Left ventricle myocardium superior (tissue), 1 donor: ENCODE measurements around the gene GUCY1A2. TPM values are rescaled to one million over a fixed set of nuclear protein-coding genes. Genes with fewer than 3 reads are reported as not detected.
A peak's percentile ranks its signal among the peaks of the same experiment; 100 is the strongest.
"Not testable (repeated sequence)": the region's sequence is repeated elsewhere in the genome, so short reads cannot be mapped to it uniquely, and the experiment has no call there.

Source experiments
- ATAC-seq: fragments of 200-7000 bp; cut with Tn5 transposase; one replicate; pipeline ENCODE4 v1.9.1; 2020; ENCODE audit warnings: mild to moderate bottlenecking, moderate library complexity
- DNase-seq: peaks from one replicate; pipeline ENCODE4 v3.0.0-alpha.2; 2020
- intact Hi-C: fragments of 100-400 bp; cut with micrococcal nuclease; formaldehyde crosslinking; loops from one replicate; pipeline ENCODE4 v1.11.0; 2022
- long read RNA-seq: library from polyadenylated mRNA; unstranded; transcript quantifications from one replicate; pipeline ENCODE4 v2.0.0, GENCODE V29; 2021
- total RNA-seq: library from RNA; stranded (reverse); fragmentation: NEBNext Ultra II Directional; extraction: Animal tissue kit (Norgen Biotek cat#: 25700); gene quantifications from one replicate; pipeline ENCODE4 v1.2.1, GENCODE V29; 2021
- donor health status: DM: no; HTN: yes; CAD: no; lungs with severe emphysema.

The GUCY1A2 gene, protein sequence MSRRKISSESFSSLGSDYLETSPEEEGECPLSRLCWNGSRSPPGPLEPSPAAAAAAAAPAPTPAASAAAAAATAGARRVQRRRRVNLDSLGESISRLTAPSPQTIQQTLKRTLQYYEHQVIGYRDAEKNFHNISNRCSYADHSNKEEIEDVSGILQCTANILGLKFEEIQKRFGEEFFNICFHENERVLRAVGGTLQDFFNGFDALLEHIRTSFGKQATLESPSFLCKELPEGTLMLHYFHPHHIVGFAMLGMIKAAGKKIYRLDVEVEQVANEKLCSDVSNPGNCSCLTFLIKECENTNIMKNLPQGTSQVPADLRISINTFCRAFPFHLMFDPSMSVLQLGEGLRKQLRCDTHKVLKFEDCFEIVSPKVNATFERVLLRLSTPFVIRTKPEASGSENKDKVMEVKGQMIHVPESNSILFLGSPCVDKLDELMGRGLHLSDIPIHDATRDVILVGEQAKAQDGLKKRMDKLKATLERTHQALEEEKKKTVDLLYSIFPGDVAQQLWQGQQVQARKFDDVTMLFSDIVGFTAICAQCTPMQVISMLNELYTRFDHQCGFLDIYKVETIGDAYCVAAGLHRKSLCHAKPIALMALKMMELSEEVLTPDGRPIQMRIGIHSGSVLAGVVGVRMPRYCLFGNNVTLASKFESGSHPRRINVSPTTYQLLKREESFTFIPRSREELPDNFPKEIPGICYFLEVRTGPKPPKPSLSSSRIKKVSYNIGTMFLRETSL
- 10.9 TPM for total RNA-seq
- long read RNA-seq, full-length matches to known transcripts, result 2 of 4 reads
- long read RNA-seq, partial matches to known transcripts, result 0 of 4 reads
- long read RNA-seq, other reads (novel, unspliced or antisense), result 2 of 4 reads

DNA sequence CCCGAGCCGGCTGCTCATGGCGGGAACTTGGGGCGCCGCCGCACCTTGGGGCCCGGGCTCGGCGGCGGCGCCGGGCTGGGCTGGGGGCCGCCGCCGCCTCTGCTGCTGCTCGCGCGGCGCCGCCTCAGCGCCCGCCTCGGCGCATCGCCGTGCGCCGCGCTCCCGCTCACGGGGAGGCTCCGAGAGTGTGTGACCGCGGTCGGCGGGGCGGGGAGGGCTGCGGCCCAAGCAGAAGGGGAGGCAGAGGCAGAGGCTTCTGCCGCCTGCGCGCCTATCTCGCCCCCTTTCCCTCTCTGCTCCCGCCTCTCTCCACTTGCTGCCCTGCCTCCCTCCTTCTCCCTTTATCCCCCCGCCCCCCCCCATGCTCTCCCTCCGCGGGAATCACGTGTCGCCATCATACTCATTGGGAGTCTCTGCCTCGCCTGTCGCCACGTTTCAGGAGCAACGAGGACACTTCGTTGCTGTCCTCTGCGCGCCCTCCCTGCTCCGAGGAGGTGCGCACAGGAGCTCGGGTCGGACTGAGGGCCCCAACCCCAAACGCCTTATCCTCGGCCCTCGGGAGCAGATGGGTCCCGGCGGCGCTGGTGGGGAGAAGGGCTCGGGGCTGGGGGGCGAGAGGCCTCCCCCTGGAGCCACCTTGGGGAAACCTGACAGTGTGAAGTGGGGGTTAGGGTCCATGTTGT is at the start of gene GUCY1A2:
GUCY1A2 (minus strand) TSS at position 258 of the 683 bp plus-strand sequence. CDS start 421 bp downstream, outside the sequence.
- ATAC-seq (peak; percentile 63), DNase-seq (peak; percentile 49)
- intact Hi-C loops, result no loop called here

GRCh38 chr11:107054391-107054790 is 36.1 kb upstream of the GUCY1A2 start:
- ATAC-seq, result no peak
- no peak for DNase-seq
- intact Hi-C loops, result no loop called here

DNA sequence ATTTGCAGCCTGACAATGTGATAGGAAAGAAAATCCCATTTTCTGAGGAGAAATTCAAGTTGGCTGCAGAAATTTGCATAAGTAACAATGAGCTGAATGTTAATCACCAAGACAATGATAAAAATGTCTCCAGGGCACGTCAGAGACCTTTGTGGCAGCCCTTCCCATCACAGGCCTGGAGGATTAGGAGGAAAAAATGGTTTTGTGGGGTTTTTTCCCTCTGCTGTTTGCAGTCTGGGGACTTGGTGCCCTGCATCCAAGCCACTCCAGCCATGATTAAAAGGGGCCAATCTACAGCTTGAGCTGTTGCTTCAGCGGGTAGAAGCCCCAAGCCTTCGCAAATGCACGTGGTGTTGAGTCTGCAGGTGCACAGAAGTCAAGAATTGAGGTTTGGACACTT is 33.1 kb upstream of the GUCY1A2 start:
- ATAC-seq, DNase-seq, intact Hi-C loops: not testable (repeated sequence)

- DNase-seq, ATAC-seq, intact Hi-C loops: not testable (repeated sequence)
Measured at GRCh38 chr11:107050899-107051298, 32.6 kb upstream of the GUCY1A2 start.

DNA sequence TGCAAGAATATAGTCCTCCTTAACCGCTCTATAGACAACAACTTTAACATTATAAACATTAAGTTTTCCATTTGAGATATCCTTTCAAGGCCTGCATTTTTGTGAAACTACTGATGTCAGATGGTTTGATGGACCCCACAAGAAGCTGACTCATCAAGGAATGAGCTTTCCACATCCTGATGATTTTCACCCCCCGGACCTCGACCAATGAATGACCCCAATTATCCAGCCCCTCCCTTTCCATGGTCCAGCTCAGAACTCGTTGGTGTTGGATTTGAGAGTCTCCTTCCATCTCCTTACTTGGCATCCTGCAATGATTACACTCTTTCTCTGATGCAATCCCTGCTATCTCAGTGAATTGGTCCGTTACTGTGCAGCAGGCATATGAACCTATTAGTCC is 31.8 kb upstream of the GUCY1A2 start:
- intact Hi-C loops, result no loop called here
- no peak for ATAC-seq
- no peak for DNase-seq

DNA sequence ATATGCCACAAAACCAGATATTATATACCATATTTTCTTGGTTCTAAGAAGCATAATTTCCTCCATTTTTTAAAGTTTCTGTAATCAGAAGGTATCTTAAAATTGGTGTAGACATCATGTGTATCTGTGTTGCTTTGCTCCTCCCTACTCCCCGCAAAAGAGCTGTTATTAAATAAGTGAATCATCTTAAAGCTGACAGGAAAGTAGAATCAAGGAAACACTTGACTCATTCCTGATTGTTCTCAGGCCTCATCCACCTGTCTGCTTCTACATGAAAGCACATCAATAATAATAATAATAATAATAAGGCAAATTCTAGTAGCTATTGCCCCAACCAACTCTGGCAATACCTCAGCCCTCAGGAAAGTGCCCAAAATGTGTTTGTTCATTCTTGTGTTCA is 26.2 kb upstream of the GUCY1A2 start:
- intact Hi-C loops, result no loop called here
- DNase-seq (no peak), ATAC-seq (no peak)

DNA sequence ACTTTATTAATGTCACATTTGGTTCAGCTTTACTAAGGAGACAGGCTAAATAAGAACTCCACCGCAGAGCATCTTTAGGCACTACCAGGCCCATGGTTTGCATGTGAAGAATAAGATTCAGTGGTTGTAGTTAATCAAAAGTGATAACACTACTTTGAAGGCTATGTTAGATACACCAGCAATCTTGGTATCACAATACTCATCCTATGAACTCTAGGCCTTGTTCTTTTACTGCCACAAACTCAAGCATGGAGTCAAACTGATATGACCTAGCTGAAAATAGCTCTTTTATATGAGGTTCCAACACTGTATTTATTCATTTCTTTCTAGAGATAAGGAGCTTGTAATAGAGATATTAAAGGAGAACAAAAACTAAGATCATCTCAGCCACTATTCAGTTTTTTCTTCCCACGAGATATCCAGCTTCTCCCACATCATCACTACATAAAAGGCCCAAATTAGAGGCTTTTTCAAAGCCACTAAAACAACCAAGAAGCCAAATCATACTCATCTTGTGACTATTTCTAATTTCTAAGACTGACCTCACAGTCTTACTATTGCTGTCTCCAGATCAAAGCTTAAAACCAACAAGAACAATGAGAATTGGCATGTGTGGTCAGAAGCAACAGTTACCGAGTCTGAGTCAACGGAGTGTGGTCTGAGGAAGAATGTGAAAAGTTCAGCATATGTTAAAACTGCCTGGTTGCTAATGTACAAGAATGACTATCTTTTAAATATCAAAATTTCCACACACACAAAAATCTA is 25.1 kb upstream of the GUCY1A2 start:
- intact Hi-C loops, result no loop called here

GRCh38 chr11:107042748-107043147 is 24.5 kb upstream of the GUCY1A2 start:
- ATAC-seq, result no peak
- no peak for DNase-seq
- intact Hi-C loops, result no loop called here

More for the DNA sequence above, 25.1 kb upstream of the GUCY1A2 start:
- DNase-seq, result no peak
- no peak for ATAC-seq

DNA sequence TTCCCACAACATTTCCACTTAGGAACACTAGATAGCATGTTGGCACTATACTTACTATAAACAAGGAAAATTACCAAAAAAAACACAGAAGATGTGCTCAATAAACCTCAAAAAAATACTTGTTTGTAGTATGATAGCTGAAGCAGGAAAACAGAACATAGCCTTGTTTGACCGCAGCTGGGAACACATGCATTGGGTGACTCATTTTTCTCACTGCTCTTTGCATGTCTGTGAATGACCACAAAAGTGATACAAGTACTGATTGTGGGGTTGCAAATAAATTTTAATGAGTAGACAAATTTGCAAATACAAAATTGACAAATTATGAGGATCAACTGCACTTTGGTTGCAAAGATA is 22.8 kb upstream of the GUCY1A2 start:
- intact Hi-C loops, result no loop called here
- no peak for ATAC-seq

GRCh38 chr11:107040433-107041087 is 22.3 kb upstream of the GUCY1A2 start:
- ATAC-seq, result no peak
- DNase-seq, result no peak
- intact Hi-C loops, result no loop called here

More for the DNA sequence above, 22.8 kb upstream of the GUCY1A2 start:
- DNase-seq, result no peak

DNA sequence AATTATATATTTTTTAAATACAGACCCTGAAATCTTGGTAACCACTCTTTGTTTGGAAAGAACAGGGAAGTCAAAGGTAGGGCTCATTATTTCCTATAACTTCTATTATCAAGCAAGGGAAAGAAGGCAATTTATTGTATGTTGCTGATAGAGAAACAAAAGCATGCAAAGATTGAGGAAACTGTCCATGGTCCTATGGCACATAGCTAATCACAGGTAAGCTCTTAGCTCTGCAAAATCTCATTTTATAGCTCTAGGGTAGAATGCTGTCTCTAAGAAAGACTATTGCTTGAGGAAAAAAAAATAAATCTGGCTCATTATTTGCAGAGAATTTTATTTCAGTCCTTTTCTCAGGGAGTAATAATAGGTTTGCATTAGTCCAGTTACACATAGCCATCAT is 7.4 kb upstream of the GUCY1A2 start:
- DNase-seq (no peak), ATAC-seq (no peak)
- intact Hi-C loops, result no loop called here

DNA sequence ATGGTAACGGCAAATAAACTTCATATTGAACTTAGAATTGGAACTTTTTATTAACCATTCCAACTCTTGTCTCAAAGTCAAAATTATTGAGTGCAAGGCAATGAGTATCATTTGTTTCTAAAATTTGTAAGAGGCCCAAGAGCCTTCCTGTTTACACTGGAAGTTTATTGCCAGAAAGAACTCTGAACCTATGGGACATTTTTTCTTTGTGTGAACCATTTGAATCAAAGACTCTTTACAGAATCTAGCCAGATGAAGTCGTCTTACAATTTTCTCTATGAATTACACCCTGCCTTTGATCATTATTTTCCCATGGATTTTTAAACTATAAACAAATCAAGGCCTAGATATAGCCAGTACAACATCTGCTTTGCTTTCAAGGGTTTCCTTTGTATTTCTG is 2.3 kb upstream of the GUCY1A2 start:
- DNase-seq (no peak), ATAC-seq (no peak)
- intact Hi-C loops, result no loop called here

DNA sequence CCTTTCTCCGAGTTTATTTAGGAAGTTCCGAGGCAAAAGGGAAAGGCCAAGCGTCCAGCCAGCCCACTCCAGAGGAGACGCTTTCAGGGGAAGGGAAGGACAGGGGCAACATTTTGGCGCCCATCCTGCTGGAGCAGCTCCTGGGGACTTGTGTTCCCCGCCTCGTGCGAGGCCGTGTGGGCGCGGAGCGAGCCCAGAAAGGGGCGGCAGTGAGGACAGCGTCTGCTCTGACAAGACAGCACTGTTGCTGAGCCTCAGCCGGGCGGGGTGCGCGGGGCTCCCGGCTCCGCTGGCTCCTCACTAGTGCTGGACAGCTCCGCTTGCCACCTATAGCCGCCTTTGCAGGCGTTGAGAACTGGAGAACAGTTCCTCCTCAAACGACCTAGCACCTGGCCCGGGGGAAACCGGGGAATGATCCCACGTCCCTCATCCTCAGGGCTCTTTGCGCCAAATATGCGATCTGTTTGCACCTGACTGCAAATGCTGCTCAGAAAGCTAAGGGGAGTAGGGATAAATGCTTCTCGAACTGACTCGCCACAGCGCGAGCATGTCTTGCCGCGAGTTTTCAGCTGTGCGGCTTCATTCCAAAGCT is 722 bp upstream of the GUCY1A2 start:
- ATAC-seq (peak; percentile 88), DNase-seq (peak; percentile 66)
- intact Hi-C loops, result no loop called here

- peak; percentile 69 for DNase-seq
- peak; percentile 84 for ATAC-seq
- intact Hi-C loops, result no loop called here
Measured at GRCh38 chr11:107017433-107018218, 650 bp downstream of the GUCY1A2 start.

- DNase-seq (no peak), ATAC-seq (peak; percentile 58)
- intact Hi-C loops, result no loop called here
Measured at GRCh38 chr11:107017104-107017432, 1.2 kb downstream of the GUCY1A2 start.

DNA sequence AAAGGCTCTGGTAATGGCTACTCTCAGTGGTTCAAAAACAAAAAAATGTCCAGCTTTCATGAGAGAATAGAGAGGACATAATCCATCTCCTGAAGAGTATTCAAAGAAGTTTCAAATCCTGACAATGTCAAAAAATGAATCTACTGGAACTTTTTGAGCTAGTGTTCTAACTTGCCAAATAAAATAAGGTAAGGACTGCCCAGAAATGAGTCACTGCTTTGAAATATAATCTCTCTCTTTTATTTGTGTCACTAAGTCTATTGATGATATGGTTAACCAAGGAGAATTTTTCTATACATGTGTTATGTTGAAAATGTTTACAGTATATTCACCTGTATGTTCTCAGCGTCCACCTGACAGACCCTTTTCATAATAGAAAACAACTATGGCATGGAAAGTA is 3.4 kb downstream of the GUCY1A2 start:
- DNase-seq, result no peak
- no peak for ATAC-seq
- intact Hi-C loops, result no loop called here

- no peak for DNase-seq
- ATAC-seq, result no peak
- intact Hi-C loops, result no loop called here
Measured at GRCh38 chr11:107011977-107012376, 6.3 kb downstream of the GUCY1A2 start.

GRCh38 chr11:107009190-107009589 is 9.1 kb downstream of the GUCY1A2 start:
- ATAC-seq (no peak), DNase-seq (no peak)
- intact Hi-C loops, result no loop called here
